ENCODE measurements around the gene PEX10.

The PEX10 gene

GRCh38 chr1:2388004-2388913, 24.1 kb downstream of the PEX10 start:
- no peak overlapping the region for H3K4me2 ChIP-seq (ENCODE audit: low read depth, low read length, poor library complexity, severe bottlenecking)
- no peaks in the 10 kb centered on the region for H3K9me3 ChIP-seq (ENCODE audit: insufficient read depth, low read depth, low read length)
- no peak overlapping the region for H3K4me3 ChIP-seq (ENCODE audit: low read length, poor library complexity, severe bottlenecking)
- H3K9ac ChIP-seq (ENCODE audit: low read depth, low read length, poor library complexity, severe bottlenecking), result no peak overlapping the region
- TF ChIP-seq EZH2phosphoT487 (IDR thresholded peaks at IDR 0.05; ENCODE audit: borderline replicate concordance), result no peak
- no peak for TF ChIP-seq CTCF (conservative IDR thresholded peaks at IDR 0.05; ENCODE audit: low read length)
- no peaks in the 10 kb centered on the region for H3K27me3 ChIP-seq (ENCODE audit: insufficient read depth, low read length, poor library complexity, severe bottlenecking)
- no peak overlapping the region for H2AFZ ChIP-seq (ENCODE audit: low read length)
- H4K20me1 ChIP-seq (ENCODE audit: insufficient read depth, low read length, poor library complexity, severe bottlenecking), result peaks cover 13% of the 10 kb centered on the region
- H3K4me1 ChIP-seq (ENCODE audit: insufficient read depth, low read length, poor library complexity, severe bottlenecking), result peaks cover 16% of the 10 kb centered on the region
- H3F3A ChIP-seq (ENCODE audit: low read depth), result no peaks in the 10 kb centered on the region
- H3K9me2 ChIP-seq (replicated peaks; ENCODE audit: low read depth, low read length), result no peaks in the 10 kb centered on the region
- no peaks in the 10 kb centered on the region for H3K36me3 ChIP-seq (ENCODE audit: insufficient read depth, low read length)
- peaks cover 27% of the 10 kb centered on the region for H3K79me2 ChIP-seq (ENCODE audit: insufficient read depth, low read length)

GRCh38 chr1:2386636-2387611, 25.4 kb downstream of the PEX10 start:
- peaks cover 8% of the 10 kb centered on the region for H3K4me1 ChIP-seq (ENCODE audit: insufficient read depth, low read length, poor library complexity, severe bottlenecking)
- H3K9me2 ChIP-seq (replicated peaks; ENCODE audit: low read depth, low read length), result no peaks in the 10 kb centered on the region
- no peak overlapping the region for H3K9ac ChIP-seq (ENCODE audit: low read depth, low read length, poor library complexity, severe bottlenecking)
- no peaks in the 10 kb centered on the region for H3K27me3 ChIP-seq (ENCODE audit: insufficient read depth, low read length, poor library complexity, severe bottlenecking)
- no peaks in the 10 kb centered on the region for H4K20me1 ChIP-seq (ENCODE audit: insufficient read depth, low read length, poor library complexity, severe bottlenecking)
- no peaks in the 10 kb centered on the region for H3K36me3 ChIP-seq (ENCODE audit: insufficient read depth, low read length)
- no peaks in the 10 kb centered on the region for H3K9me3 ChIP-seq (ENCODE audit: insufficient read depth, low read depth, low read length)
- no peaks in the 10 kb centered on the region for H3F3A ChIP-seq (ENCODE audit: low read depth)
- H3K4me2 ChIP-seq (ENCODE audit: low read depth, low read length, poor library complexity, severe bottlenecking), result no peak overlapping the region
- no peak overlapping the region for H3K4me3 ChIP-seq (ENCODE audit: low read length, poor library complexity, severe bottlenecking)
- H3K79me2 ChIP-seq (ENCODE audit: insufficient read depth, low read length), result peaks cover 14% of the 10 kb centered on the region
- TF ChIP-seq CTCF (conservative IDR thresholded peaks at IDR 0.05; ENCODE audit: low read length) (no peak), EZH2phosphoT487 (IDR thresholded peaks at IDR 0.05; ENCODE audit: borderline replicate concordance) (no peak)
- no peak overlapping the region for H2AFZ ChIP-seq (ENCODE audit: low read length)

GRCh38 chr1:2385606-2386280, 26.6 kb downstream of the PEX10 start:
- H2AFZ ChIP-seq (ENCODE audit: low read length), result no peak overlapping the region
- H4K20me1 ChIP-seq (ENCODE audit: insufficient read depth, low read length, poor library complexity, severe bottlenecking), result no peaks in the 10 kb centered on the region
- TF ChIP-seq EZH2phosphoT487 (IDR thresholded peaks at IDR 0.05; ENCODE audit: borderline replicate concordance), result no peak
- no peak for TF ChIP-seq CTCF (conservative IDR thresholded peaks at IDR 0.05; ENCODE audit: low read length)
- no peaks in the 10 kb centered on the region for H3K27me3 ChIP-seq (ENCODE audit: insufficient read depth, low read length, poor library complexity, severe bottlenecking)
- no peak overlapping the region for H3K4me3 ChIP-seq (ENCODE audit: low read length, poor library complexity, severe bottlenecking)
- H3K4me1 ChIP-seq (ENCODE audit: insufficient read depth, low read length, poor library complexity, severe bottlenecking), result peaks cover 8% of the 10 kb centered on the region
- no peaks in the 10 kb centered on the region for H3K9me2 ChIP-seq (replicated peaks; ENCODE audit: low read depth, low read length)
- H3K4me2 ChIP-seq (ENCODE audit: low read depth, low read length, poor library complexity, severe bottlenecking), result no peak overlapping the region
- H3F3A ChIP-seq (ENCODE audit: low read depth), result no peaks in the 10 kb centered on the region
- H3K9ac ChIP-seq (ENCODE audit: low read depth, low read length, poor library complexity, severe bottlenecking), result no peak overlapping the region
- peaks cover 8% of the 10 kb centered on the region; the same call in 1 of the 2 replicates for H3K79me2 ChIP-seq (ENCODE audit: insufficient read depth, low read length)
- H3K36me3 ChIP-seq (ENCODE audit: insufficient read depth, low read length), result no peaks in the 10 kb centered on the region
- H3K9me3 ChIP-seq (ENCODE audit: insufficient read depth, low read depth, low read length), result no peaks in the 10 kb centered on the region

Data from Loucy (cell line).